GM19240 (cell line): ENCODE measurements around the gene FBN1.

Source experiments
- DNase-seq: peaks from one replicate; pipeline ENCODE4 v3.0.0; 2011; ENCODE audit warnings: low spot score; ENCODE audit not compliant: insufficient read length

FBN1 gene

GRCh38 chr15:48433226-48433886 lies 212.2 kb downstream of the FBN1 start:
- DNase-seq = no peak

GRCh38 chr15:48432688-48433087 lies 212.8 kb downstream of the FBN1 start:
- DNase-seq = no peak

GRCh38 chr15:48427960-48428547 lies 217.5 kb downstream of the FBN1 start:
- DNase-seq = no peak

- DNase-seq = no peak
Measured at GRCh38 chr15:48427479-48427878, 218.0 kb downstream of the FBN1 start.

- no peak for DNase-seq
Measured at GRCh38 chr15:48426941-48427340, 218.6 kb downstream of the FBN1 start.

- no peak for DNase-seq
Measured at GRCh38 chr15:48426044-48426443, 219.5 kb downstream of the FBN1 start.

GRCh38 chr15:48425051-48425450 lies 220.5 kb downstream of the FBN1 start:
- no peak for DNase-seq

- no peak for DNase-seq
Measured at GRCh38 chr15:48423896-48424475, 221.5 kb downstream of the FBN1 start.

GRCh38 chr15:48423342-48423741 lies 222.2 kb downstream of the FBN1 start:
- no peak for DNase-seq

- no peak for DNase-seq
Measured at GRCh38 chr15:48422401-48422800, 223.1 kb downstream of the FBN1 start.

- no peak for DNase-seq
Measured at GRCh38 chr15:48421362-48421761, 224.1 kb downstream of the FBN1 start.

- no peak for DNase-seq
Measured at GRCh38 chr15:48419896-48420295, 225.6 kb downstream of the FBN1 start.

- DNase-seq = no peak
Measured at GRCh38 chr15:48418343-48418742, 227.2 kb downstream of the FBN1 start.

- DNase-seq = no peak
Measured at GRCh38 chr15:48416301-48416700, 229.2 kb downstream of the FBN1 start.

GRCh38 chr15:48415036-48415886 lies 230.2 kb downstream of the FBN1 start:
- DNase-seq = no peak

- DNase-seq = no peak
Measured at GRCh38 chr15:48414015-48414414, 231.5 kb downstream of the FBN1 start.

GRCh38 chr15:48413304-48413703 lies 232.2 kb downstream of the FBN1 start:
- DNase-seq = no peak

GRCh38 chr15:48411971-48412591 lies 233.4 kb downstream of the FBN1 start:
- DNase-seq = no peak

- no peak for DNase-seq
Measured at GRCh38 chr15:48409623-48410022, 235.9 kb downstream of the FBN1 start.

- DNase-seq = no peak
Measured at GRCh38 chr15:48408327-48408726, 237.2 kb downstream of the FBN1 start.

GRCh38 chr15:48407646-48408045 lies 237.9 kb downstream of the FBN1 start:
- DNase-seq = no peak

GRCh38 chr15:48406911-48407310 lies 238.6 kb downstream of the FBN1 start:
- DNase-seq = no peak
